ENCODE results near the gene POLN.

- no peak for TF ChIP-seq CTCF (IDR thresholded peaks at IDR 0.05)
- TF ChIP-seq POLR2A (IDR thresholded peaks at IDR 0.05): no peak
Observed at GRCh38 chr4:2060611-2061185, 181.2 kb downstream of the POLN start.
